GM21786 (cell line): ENCODE measurements around the gene PRG2.
"Not testable (repeated sequence)": the region's sequence is repeated elsewhere in the genome, so short reads cannot be mapped to it uniquely, and the experiment has no call there.

Source experiments
- ATAC-seq: cut with Tn5 transposase; IDR thresholded peaks from one replicate; pipeline ENCODE4 v1.9.1; 2021; ENCODE audit not compliant: unreplicated experiment

PRG2 gene

DNA sequence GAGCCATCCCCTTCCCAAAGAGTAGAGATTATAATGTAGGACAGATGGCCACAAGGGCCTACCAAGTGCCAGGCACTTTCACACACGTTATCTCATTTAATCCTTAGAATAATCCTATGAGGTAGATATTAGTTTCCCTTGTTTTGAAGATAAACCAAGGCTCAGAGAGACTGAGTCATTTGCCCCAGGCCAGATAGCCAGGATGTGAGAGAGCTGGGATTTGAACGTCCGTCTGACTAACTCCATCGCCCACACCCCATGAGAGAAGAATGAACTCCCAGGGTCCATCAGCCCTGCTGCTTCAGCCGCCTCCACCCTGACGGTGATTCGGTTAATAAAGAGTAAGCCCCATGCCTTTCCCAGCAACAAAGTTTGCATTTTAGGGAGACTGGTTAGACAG lies 20.2 kb downstream of the PRG2 start:
- no peak for ATAC-seq

DNA sequence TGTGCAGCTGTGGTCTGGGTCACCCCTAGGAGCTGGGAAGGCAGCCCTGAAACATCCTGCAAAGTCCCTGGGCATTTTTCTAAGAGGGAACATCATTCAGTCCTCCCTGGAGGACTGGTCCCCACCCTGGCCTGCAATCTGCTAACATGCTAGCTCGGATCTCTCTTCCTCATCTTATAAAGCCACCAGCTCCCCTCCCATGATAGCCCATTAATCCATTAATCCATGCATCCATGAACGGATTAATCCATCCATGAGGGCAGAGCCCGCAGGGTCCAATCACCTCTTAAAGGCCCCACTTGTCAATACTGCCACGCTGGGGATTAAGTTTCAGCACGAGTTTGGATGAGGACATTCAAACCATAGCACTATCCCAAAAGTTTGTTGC lies 21.6 kb downstream of the PRG2 start:
- ATAC-seq = no peak

DNA sequence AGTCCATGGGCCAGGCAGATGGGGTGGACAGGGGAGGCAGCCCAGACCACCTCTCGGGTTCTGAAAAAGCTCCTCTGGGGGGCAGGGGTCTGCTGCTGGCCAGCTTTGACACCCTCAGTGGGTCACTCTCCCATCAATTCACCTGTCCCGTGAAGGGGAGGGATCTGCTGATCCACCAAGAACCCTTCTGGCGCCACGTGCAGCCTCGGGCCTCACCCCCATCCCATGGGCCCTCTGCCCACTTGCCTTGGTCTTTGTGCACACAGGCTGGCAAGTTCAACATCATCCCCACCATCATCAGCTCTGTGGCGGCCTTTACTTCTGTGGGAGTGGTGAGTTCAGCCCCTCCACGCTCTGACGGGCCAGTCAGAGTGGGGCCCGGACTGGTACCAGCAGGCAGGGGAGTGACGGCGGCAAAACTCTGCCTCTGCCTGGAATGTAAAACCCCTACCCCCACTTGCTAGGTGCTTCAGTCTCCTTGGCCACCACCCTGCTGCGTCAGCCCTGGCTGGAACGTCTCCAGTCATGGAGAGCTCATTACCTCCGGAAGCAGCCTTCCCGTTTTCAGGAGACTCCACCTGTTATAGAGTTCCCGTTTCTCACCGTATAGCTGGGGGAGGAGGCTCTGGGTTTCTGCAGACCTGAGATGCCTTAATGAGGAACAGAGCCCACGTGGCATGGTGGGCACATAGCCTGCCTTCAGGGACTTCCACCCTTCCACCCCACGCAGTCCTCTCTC lies 22.2 kb downstream of the PRG2 start:
- no peak for ATAC-seq

DNA sequence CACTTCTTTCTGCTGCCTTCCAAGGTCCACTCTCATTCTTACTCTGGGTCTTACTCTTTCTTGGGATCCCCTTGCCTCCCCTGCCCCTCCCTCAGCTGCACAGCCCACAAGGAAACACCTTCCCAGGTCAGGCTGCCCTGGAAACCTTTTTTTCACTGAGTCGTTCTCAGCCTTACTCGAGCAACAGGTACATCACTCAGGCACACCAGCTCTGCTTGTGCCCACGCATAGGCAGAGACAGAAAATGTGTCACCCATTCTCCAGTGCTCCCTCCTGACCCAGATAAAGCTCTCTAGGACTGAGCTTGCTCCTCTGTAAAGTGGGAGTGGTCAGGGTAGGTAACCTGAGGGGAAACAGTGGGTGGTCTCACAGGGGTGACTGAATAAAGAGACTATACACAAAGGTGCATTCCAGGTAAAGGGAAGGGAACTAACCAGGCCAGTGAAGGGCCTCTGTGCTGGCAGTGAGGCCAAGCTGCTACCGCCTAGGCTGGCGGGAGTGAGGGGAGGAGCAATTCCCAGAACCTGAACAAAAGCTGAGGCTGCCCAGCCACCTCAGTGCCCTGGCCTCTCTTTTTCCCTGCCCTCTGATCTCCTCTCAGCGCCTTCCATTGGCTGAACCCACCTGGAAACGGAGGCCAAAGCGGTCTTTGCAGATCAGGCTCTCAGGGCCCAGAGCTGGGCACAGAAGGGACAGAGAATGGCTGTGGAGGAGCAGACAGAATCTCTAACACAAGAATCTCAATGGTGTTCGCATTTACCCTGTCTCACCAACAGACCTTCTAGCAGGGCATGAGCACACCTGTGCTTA lies 25.4 kb downstream of the PRG2 start:
- ATAC-seq = no peak

DNA sequence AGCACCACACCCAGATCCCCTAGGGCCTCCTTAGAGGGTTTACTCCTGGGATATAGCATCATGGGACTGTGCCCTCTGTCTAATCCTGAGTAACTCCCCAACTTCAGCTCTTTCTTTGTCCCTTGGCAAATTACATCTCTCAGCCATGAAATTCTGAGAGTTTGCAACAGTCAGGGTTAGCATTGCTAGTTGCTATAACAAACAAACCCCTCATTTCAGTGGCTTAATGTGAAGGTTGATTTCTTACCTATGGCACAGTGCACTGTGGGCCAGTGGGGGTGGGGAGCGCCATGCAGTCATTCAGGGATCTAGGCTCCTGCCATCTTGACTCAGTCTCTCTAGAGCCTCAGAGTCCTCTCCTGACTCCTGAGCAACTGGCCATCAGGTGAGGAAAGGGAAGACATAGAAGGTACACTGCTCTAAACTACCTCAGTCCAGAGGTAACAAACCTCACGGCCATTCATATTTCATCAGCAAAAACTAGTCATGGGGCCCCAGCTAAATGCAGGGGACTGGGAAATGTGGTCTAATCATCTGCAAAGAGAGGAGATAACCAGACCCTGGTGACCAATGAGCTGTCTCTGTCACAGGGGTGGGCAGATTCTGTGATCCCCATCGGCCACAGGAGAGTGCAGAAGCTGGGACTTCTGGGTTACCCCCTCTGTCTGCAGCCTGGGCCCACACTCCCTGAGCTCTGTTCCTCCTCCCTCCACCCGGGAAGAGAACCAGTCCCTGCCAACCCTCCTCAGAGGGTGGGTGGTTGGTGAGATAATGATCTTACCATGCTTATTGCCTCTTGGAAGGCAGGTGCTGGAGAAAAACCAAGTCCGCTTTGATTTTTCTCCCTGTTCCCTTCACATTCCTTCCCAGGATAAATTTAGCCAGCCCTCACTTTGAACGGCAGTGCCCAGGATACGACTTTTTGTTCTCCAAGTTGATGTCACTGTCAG lies 27.0 kb downstream of the PRG2 start:
- ATAC-seq = no peak

DNA sequence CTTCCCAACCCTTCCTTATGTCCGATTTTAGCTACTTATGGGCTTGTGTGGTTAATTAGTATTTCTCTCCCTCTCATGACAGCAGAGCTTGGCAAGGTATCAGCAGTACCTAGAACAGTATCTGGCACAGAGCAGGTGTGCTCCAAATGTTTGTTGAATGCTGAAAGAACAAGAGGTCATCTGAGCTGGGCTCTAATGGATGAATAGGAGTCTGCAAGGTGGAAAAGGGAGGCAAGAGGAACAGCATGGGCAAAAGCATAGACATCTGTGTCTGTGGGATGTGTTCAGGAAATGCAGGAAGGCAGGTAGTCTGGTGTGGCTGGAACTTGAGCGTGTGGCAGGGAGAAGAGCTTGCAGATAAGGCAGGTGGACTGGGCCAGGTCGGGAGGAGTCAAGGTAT lies 28.5 kb downstream of the PRG2 start:
- no peak for ATAC-seq

DNA sequence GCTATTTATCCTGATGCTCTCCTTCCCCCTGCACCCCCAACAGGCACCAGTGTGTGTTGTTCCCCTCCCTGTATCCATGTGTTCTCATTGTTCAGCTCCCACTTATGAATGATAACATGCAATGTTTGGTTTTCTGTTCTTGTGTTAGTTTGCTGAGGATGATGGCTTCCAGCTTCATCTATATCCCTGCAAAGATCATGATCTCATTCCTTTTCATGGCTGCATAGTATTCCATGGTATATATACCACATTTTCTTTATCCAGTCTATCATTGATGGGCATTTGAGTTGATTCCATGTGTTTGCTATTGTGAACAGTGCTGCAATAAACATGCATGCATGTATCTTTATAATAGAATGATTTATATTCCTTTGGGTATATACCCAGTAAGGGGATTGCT lies 29.0 kb downstream of the PRG2 start:
- ATAC-seq = not testable (repeated sequence)

DNA sequence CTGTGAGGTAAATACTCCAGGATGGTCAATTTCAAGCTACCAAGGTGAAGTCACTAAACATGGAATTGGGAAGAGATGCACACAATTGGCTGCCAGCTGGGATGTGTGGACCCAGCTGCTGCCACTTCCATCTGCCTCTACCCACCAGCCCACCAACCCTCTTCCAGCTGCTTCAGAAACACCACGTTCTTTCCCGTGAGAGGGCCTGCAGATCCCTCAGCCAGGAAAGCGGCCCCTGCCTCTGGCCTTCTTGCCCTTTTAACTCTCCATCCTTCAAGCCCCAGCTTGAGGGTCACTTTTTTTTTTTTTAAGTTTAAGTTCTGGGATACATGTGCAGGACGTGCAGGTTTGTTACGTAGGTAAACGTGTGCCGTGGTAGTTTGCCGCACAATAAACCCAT lies 29.5 kb downstream of the PRG2 start:
- ATAC-seq = no peak

DNA sequence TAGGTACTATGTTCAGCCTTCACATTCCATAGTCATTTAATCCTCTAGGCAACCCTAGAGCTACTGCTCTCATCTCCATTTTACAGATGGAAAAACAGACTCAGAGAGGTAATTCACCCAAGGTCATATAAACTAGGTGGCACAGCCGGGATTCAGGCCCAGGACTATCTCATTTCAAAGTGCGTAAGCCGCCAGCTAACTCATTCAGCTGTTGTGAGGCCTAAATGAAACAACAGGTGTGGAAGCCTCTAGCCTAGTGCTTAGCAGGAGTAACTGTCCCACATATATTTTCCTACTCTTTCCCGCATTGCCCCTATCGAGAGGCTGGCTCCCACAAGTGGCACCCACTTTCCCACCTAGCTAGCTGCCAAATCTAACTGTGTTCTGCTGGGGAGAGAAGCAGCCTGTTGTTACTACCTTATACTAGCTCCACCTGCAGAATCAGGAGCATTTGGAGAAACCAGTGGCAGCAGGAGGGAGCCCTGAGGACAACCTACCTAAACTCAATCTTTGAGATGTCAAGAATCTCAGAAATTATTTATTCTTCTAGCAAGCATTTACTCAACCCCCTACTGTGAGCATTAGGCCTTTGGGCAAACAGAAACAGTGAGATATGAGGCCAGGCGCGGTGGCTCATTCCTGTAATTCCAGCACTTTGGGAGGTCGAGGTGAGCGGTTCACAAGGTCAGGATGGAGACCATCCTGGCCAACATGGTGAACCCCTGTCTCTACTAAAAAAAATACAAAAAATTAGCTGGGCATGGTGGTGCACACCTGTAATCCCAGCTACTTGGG lies 30.4 kb downstream of the PRG2 start:
- ATAC-seq = no peak

DNA sequence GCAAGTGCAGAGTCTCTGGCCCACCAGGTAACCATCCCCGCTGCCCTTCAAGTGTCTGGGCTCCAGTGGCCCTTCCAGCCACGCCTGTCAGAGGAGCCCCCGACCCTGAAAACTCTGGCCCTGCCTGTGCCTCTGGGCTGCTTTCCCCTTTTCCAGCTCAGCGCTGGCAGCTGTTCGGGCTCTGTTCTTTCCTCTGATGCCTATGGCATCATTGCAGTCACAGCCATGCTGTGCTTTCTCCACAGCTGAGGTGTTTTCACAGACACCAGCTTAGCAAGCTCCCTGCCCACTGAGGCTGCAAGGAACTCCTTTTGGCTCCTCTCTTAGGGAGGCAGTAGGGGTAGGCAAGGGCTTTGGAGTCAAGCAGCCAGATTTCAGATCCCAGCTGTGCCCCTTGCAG lies 31.1 kb downstream of the PRG2 start:
- no peak for ATAC-seq

DNA sequence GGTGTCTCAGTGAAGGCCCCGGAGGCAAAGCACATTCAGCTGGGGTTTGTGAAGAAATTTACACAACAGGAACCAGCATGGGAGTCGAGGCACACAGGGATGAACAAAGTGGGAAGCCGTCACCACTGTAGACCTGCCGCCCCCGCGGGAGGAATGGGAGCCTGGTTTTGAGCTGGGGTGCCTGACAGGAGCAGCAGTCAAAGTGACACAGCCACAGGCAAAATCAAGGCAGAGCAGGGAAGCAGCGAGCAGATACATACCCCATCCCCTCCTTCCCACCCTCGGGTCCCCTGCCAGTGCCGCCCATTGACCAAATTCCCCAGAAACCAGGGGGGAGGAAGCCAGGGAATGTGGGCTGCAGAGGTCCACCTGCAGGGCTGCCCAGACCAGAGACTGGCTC lies 31.5 kb downstream of the PRG2 start:
- no peak for ATAC-seq

DNA sequence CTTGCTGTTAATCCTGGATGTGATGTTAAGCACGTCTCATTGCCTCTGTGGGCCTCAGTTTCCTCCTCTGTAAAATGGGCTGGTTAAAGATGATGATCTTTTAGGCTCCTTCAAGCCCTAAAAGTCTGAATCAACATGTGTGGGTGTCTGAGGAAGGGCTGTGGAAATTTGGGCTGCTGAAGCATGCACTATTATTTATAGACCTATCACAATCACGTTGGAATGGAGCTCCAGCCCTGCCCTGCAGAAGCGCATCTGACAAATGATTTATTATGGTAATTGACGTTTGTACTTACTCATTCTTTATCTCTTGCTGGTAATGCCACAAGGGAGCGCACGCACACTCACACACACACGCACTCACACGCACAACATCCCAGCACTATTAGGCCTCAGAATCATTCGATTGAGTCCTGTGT lies 31.9 kb downstream of the PRG2 start:
- ATAC-seq = no peak

DNA sequence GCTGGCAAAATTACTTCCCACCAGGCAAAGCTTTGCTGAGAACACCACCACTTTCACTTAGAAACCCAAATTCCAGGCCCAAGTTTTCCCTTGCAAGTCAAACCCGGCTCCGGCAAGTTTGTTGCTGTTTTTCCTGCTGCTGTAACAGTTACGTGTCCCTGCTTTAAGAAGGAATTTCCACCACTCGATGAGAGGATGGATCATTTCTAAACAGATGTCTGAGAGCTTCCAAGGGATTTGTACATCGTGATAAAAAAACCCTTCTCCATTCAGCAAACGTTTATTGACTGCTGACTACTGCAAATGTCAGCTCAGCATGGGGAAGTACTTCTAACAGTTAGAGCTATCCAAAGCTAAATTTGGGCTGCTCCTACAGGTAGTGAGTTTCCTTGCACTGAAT lies 32.6 kb downstream of the PRG2 start:
- ATAC-seq = no peak

DNA sequence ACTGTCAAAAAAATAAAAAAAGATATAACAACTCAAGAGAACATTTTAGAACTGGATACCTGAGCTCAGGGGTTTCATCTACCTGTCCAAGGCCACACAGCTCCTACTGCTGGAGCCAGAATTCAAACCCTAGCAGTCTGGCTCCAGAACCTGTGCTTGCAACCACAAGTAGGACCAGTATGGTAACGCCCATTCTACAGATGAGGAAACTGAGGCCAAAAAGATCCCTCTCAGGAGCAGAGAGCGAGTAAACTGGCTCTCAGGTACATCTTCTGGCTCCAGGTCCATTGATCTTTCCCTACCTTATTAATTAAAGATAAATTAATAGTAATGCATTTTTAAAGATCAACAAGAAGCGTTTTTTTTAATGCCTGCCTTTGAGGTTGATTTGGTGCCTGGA lies 33.1 kb downstream of the PRG2 start:
- no peak for ATAC-seq

DNA sequence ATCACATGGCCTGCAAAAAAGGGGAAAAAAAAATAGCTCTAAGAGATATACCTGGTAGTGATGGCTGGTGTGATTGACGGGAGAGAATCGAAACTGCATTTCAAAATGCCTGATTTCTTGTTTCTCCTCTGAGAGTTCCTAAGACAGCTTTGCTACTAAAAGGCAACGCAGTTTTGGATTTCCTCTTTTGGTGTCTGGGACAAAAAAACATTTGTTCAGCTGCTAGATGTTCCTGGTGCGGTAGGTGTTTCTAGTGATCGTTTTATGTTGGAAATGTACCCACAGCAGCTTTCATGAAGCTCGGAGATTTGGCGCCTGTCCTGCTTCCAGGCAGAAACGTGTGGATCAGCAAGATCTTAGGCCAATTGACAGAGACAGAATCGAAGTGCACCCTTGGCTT lies 34.2 kb downstream of the PRG2 start:
- ATAC-seq = no peak

DNA sequence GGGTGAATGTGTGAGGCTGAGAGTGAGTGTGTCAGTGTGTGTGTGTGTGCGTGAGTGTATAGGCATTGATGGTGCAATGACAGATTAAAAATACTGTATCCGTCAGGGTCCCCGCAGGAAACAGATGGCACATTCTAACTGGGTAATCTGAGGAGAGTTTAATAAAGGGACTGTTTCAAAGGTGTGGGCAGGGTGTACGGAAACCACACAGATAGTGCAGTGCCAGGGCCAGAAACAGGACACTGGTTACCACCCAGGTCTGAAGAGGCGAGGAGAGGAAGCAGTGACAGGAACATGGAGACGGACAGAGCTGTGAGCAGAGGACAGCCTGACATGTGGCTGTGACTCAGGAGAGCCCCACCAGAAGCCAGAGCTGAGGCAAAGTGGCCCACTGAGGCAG lies 35.8 kb downstream of the PRG2 start:
- no peak for ATAC-seq

DNA sequence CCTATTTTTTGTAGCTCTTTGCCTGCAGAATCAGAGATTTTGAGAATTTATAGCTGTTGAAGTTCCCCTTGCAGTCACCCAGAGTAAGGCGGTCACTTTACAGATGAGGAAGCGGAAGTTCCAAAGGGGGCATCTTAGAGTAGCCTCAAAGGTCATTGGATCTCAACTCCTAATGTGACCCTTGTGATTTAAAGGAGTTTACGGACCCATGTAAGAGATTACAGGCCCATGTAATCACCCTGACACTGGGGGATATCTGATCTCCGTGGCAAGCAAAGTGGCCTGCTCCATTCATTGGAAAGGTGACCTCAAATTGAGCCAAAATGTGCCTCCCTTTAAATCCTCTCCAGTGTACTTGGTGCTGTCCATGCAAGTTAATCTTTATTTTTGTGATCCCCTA lies 36.6 kb downstream of the PRG2 start:
- ATAC-seq = no peak

DNA sequence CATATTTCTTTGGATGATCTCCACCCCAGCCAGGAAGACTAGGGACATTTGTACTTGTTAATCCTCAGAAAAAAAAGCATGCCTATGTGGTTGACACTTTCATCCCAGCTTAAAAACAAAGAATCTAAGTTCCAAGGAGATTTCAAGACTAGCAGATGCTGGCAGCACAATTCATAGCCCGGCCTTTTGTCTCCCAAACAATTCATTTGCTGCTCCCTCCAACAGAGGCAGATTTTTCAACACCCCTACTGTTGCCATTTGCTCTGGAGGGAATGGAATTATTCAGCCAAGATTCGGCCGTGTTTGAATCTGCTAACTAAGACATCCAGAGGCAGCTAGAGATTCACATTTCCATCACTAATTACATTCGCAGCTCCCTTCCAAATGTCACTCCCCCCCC lies 37.0 kb downstream of the PRG2 start:
- ATAC-seq = no peak

DNA sequence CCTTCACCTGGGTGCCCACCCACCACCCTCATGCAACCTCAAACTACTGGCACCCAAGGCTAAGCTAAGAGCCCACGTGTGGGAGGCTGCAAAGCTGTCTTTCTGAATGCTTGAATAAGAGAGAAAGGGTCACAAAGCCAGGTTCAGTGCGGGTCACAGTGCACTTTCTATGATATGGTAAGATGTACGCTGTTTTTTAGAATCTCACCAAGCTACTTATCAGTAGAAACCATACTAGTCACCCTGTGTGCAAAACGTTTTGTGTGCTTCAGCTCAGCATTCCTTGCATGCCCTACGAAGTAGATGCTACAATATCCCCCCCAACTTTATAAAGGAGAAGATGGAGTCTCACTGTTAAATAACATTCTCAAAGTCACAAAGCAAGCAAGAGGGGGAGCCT lies 37.4 kb downstream of the PRG2 start:
- no peak for ATAC-seq

DNA sequence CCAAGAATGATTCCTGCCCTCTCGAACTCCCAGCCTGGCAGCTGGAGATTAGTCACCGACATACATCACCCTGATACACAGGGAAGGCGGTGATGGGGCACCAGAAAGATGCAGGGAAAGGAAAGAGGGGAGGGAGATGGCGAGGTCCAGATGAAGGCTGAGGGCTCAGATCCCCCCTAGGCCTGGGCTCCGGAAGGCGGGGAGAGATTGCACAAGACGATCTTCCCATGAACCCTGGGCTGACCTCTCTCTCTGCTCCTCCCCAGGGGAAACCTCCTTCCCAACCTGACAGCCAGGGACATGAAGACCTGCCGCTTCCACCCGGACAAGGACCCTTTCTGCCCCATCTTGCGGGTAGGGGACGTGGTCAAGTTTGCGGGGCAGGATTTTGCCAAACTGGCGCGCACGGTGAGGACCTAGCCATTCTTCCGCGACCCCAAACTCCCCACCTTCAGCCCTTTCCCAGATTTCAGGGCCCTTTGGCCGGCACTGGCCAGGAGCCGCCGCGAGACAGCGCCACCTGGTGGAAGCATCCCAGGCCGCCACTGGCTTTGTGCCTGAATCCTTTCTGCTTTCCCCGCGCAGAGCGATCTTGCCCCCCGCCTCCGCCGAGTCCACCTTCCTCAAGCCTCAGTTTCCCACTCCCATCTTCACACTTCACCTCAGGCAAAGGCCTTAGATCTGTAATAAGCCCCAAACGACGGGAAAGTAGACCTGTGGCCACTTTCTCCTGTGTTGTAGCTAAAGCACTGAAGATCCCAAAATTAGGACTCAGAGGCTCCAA lies 40.8 kb downstream of the PRG2 start:
- no peak for ATAC-seq
